Dermis microvascular lymphatic vessel endothelial cell (primary cell): ENCODE measurements around the gene ECT2L. TPM values are rescaled to one million over a fixed set of nuclear protein-coding genes. Genes with fewer than 3 reads are reported as not detected.

Experiments
- DNase-seq, 2 donors: peaks; one replicate each; pipeline versions ENCODE4 v3.0.0 to v3.0.0-alpha.2; 2010; ENCODE audit warnings: low read depth in 2 of 2
- total RNA-seq: library from RNA; depleted of rRNA; stranded (reverse); fragments of >200 nt; gene quantifications from 2 replicates; pipeline ENCODE4 v1.2.1, GENCODE V29; 2014

Gene ECT2L
- total RNA-seq = under 0.01 TPM in 1 of 2 replicates, not detected in the other

DNA sequence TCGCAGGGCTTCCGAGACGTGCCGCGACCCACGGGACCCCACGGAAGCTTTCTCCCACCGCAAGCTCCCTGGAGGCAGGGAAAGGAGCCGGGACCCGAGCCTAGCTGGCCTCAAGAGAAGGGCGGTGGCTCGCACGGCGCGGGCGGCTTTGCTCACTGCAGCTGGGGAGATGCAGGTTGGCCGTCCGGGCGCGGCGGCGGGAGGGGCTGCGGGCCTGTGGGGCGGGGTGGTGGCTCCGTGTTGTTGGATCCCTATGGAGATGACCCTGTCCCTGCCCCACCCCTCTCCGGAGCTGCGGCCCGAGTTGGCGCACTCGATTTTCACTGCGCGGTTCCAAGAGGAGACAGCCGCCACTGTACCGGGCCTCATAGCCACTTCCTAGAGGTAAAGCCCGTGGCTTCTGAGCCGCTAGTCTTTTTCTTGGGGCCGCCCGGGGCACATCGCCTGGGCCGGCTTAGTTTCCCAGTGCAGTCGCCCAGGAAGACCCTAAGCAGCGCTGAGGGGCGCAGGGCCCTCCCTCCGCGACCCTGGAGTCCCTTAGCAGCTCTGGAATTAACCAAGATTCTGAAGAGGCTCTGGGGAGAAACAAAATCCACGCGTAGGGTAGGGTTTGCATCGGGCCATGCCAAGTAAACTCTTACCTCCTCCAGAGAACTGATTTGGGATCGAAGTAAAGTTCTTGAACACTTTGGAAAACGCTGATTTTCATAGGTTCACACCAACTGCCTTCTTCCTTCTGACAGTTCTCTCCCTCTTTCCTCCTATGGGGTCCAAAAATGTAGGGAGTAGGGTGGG is at the start of gene ECT2L:
Gene ECT2L (plus strand): TSS at position 279 of the 795 bp plus-strand sequence. CDS start 17,188 bp downstream, outside the sequence.
- peak; percentile 29 to 53 for DNase-seq

DNA sequence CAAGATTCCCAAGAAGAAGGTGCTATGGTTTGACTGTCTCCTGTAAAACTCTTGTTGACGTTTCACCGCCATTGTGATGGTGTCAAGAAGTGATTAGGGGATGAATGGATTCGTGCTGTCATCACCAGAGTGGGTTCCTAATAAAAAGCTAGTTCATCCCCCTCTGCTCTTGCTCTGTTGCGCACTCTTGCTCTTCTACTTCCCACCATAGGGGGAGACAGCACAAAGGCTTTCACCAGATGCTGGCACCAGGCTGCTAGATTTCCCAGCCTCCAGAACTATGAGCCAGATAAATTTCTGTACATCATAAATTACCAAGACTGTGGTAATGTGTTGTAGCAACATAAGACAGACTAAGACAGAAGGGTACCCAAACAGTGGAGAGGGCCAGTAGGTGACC is 43.9 kb upstream of the ECT2L start:
- no peak for DNase-seq

DNA sequence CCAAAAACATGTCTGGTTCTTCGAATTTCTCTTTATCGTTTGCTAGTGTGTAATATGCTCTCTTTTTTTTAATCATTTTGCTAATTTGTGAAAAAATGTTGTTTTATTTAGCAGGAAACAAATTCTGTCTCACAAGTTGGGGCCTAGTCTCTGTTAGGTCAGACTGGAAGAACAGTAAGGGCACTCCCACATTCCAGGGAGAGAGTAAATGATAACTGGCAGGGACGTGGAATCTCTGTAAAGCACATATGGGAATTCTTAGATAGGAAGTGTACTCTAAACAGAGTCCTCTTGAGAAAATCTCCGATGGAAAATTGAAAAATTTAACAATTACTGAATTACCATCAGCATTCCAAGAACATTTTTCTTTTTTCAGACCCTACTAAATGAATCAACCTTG is 38.8 kb upstream of the ECT2L start:
- DNase-seq = no peak

GRCh38 chr6:138765896-138766655 is 29.8 kb upstream of the ECT2L start:
- DNase-seq = peak; percentile 40 to 64

- peak in 1 of 2 donors; percentile 54 for DNase-seq
Observed at GRCh38 chr6:138769102-138769676, 26.7 kb upstream of the ECT2L start.

DNA sequence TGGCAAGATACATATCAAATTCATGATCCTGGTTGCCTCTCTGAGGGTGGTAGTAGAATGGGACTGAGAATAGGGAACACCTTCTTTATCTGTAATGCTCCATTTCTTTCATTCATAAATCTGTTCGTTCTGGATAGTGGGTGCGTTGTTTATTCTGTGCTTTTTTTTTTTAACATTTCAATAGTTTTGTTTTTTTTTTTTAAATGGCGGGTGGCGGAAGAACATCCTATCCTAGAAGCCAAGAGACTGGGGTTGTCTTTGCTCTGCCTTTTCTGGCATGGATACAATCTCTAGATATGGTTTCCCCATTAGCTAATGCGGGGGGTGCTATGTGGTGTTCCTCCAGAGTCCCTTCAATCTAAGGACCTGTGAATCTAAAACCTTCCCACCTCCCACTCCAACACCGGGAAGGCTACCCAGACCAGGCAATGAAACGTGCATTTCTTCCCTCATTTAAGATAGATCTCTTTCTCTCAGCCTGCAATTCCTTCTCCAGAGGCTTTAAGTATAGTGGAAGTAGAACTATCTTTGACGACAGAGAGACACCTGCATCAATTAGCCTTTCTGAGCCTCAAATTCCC is 23.2 kb upstream of the ECT2L start:
- DNase-seq = no peak

DNA sequence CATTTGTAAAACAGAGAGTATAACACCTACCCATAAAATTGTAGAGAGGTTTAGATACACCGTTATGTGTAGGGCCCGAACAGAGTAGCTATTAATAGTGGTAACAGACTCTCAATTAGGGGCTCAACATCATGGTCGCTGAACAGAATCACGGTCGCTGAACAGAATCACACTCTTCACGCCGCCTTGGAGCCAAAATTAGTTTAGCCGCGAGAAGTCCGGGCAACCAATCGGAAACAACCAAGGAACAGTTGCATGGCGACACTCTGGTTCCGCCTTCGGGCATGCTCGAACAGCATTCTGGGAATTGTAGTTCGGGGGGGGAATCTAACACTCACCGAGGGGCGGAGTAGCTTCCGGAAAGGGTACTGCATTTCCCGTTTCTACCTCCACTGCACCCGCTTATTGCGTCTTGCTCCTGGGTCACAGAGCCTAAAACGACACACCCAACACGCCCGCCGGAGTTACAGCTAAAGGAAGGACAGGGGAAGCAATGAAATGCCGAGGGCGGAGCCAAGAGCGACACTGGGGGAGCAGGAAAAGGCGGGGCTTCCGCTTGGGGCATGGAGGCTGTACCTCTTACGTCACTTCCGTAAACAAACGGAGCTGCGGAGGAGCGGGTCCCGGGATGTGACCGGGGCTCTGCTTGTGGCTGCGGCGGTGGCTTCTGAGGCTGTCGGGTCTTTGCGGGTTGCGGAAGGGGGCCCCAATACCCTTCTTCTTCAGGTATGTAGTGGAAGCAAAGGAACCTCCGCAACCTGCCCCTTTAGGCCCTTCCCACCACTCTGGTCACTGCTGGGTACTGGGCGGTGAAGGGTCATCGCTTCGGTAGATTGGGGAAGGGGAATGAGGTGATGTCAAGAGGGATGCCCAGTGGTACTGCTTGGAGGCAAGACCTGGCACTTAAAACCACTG is 22.5 kb upstream of the ECT2L start, which contains the start of gene CCDC28A:
Gene CCDC28A (plus strand): TSS at position 593 of the 915 bp plus-strand sequence. CDS start 2,352 bp downstream, outside the sequence.
- peak; percentile 93 to 95 for DNase-seq

GRCh38 chr6:138774370-138774769 is 21.5 kb upstream of the ECT2L start:
- DNase-seq = peak in 1 of 2 donors; percentile 3

- no peak for DNase-seq
Observed at GRCh38 chr6:138776659-138777058, 19.2 kb upstream of the ECT2L start.

- no peak for DNase-seq
Observed at GRCh38 chr6:138778331-138778730, 17.6 kb upstream of the ECT2L start.

- peak; percentile 12 to 69 for DNase-seq
Observed at GRCh38 chr6:138782243-138782642, 13.6 kb upstream of the ECT2L start.

GRCh38 chr6:138785079-138785478 is 10.8 kb upstream of the ECT2L start:
- DNase-seq = no peak

- DNase-seq = peak in 1 of 2 donors; percentile 38
Observed at GRCh38 chr6:138785980-138786379, 9.9 kb upstream of the ECT2L start.

DNA sequence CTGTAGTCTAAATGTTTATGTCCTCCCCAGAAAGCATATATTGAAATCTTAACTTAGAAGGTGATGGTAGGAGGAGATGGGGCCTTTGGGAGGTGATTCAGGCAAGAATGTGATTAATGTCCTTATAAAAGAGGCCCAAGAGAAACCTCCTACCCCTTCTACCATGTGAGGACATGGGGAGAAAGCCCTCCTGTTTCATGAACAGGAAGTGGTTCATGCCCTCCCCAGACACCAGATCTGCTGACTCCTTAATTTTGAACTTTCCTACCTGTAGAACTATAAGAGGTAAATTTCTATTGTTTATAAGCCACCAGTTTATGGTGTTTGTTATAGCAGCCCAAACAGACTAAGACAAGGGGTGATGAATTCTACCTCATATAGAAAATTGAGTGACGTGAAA is 8.7 kb upstream of the ECT2L start:
- no peak for DNase-seq

DNA sequence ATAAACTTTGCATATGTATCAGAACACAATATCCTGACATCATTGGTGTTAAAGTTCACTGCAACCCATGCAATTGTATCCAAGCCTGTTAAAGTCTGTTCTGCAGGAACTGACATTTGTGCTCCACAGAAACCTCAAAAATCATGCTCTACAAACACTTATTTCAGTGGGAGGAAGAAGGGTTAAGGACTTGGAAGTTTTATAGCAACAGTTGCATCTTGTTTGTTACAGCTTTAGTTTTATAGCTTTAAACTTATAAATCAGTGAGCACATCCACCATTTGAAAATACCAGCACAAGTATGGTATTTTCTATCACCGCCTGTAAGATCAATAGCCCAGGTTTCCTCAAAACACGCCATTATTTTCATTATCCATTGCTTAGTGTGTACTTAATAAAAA is 884 bp downstream of the ECT2L start:
- no peak for DNase-seq

DNA sequence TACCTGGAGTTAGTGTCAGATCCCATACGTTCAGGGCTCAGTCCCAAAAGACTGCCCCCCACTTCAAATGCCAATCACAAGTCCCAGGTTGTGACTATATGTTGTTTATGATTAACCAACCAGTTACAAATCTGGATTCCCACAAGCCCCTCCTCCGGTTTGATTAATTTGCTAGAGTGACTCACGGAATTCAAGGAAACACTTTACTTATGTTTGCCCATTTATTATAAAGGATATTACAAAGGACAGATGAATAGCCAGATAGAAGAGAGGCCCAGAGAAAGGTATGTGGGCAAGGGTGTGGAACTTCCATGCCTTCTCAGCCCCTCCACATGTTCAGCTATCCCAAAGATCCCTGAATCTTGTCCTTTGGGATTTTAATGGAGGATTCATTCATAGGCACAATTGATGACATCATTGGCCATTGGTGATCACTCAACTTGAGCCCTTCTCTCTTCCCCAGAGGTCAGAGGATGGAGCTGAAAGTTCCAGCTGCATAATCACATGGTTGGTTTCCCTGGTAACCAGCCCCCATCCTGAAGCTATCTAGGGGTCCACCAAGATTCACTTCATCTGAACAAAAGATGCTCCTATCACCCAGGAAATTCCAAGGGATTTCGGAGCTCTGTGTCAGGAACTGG is 2.0 kb downstream of the ECT2L start:
- DNase-seq = no peak

DNA sequence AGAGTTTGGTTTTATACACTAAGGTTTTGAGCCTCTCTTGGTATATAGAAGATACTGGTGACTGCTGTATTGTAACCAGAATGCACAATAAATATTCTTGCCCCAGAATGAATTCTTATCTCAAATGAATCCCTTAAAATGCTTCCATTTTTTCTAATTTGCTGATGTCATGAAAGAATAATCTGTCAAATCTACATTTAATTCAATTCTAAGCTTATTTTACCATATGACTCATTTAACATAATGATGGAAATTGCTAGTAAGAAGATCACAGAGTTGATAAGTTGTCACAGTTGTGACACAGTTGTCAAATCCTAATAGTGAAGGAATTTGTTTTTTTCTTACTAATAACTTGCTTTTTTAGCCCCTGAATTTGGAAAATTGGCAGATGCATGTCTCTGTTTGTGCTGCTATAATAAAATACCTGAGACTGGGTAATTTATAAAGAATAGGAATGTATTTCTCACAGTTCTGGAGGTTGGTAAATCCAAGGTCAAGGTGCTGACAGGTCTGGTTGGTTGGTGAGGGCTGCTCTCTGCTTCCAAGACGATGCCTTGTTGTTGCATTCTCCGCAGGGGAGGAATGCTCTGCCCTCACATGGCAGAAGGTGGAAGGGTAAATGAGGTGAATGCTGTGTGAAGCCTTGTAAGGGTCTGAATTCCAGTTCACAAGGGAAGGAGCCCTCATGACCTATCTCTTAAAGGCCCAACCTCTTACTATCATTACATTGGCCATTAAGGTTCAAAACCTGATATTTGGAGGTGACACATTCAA is 4.7 kb downstream of the ECT2L start:
- no peak for DNase-seq

GRCh38 chr6:138803331-138803730 is 7.4 kb downstream of the ECT2L start:
- DNase-seq = no peak

DNA sequence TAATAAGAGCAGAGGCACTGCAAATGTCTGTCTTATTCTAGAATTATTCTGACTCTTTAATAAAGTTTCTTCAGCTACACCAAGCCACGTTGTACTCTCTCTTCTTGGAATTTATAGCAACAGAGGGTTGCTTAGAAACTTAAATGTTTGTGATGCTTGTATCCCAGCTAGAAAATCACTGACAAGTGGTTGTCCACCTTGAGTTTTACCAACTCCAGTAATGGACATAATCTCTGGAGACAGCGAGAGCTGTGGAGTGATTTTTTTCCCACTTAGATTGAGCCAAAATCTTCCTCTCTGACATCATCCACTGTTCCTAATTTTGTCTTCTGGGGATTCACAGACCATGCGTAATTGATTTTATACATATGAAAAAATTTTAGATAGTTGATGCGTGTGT is 8.0 kb downstream of the ECT2L start:
- DNase-seq = no peak
